Psoas muscle (tissue), 8 donors: Measurements from ENCODE around the gene TAMM41. TPM values are rescaled to one million over a fixed set of nuclear protein-coding genes. Genes with fewer than 3 reads are reported as not detected.

Source experiments
- ATAC-seq, 4 donors: fragments of 200-7000 bp; cut with Tn5 transposase; one replicate each; pipeline ENCODE4 v1.9.1; 2020; ENCODE audit warnings: moderate library complexity in 3 of 4, mild to moderate bottlenecking in 2 of 4
- DNase-seq, 2 donors: peaks; one replicate each; pipeline ENCODE4 v3.0.0-alpha.2; 2020
- H3K27ac ChIP-seq: fragments of 200-600 bp; one replicate; pipeline ENCODE4 v1.8.0; 2022
- H3K27me3 ChIP-seq, 3 donors: fragments of 200-600 bp in 1 of 3; one replicate each; pipeline versions ENCODE4 v1.6.1 to v1.8.0; 2013 to 2022; ENCODE audit warnings: low read length in 2 of 3, mild to moderate bottlenecking in 2 of 3, moderate library complexity in 1 of 3; ENCODE audit not compliant: insufficient read depth in 3 of 3
- H3K36me3 ChIP-seq, 2 donors: fragments of 200-600 bp in 1 of 2; one replicate each; pipeline versions ENCODE4 v1.6.1 to v1.8.0; 2013 to 2022; ENCODE audit warnings: low read depth in 1 of 2, mild to moderate bottlenecking in 1 of 2, moderate library complexity in 1 of 2; ENCODE audit not compliant: insufficient read depth in 1 of 2
- H3K4me1 ChIP-seq: fragments of 200-600 bp; one replicate; pipeline ENCODE4 v1.8.0; 2022
- H3K4me3 ChIP-seq: fragments of 200-600 bp; one replicate; pipeline ENCODE4 v1.8.0; 2022; ENCODE audit warnings: mild to moderate bottlenecking
- H3K9me3 ChIP-seq: fragments of 200-600 bp; one replicate; pipeline ENCODE4 v1.8.0; 2022
- WGBS, 3 donors: extraction: QIAGEN DNeasy Blood & Tissue Kit; methylation state at CpG; one replicate each; pipeline versions ENCODE4 v1.1.6 to v1.1.7; 2013; 5-methylcytosine and 5-hydroxymethylcytosine counted together
- intact Hi-C, 2 donors: fragments of 100-400 bp; cut with DNase I; formaldehyde crosslinking; loops; one replicate each; pipeline versions ENCODE4 v1.11.0 to v1.14.2; 2022
- polyA plus RNA-seq, 3 donors: library from polyadenylated mRNA; stranded (reverse); fragments of 200-250 nt; gene quantifications; one replicate each; pipeline ENCODE4 v1.2.3, GENCODE V29; 2013
- total RNA-seq, 4 donors: library from RNA; stranded (reverse); fragmentation: NEBNext Ultra II Directional in 2 of 4; extraction: Animal tissue kit (Norgen Biotek cat#: 25700) in 2 of 4; gene quantifications; one replicate each; pipeline versions ENCODE4 v1.2.1 to v1.2.4, GENCODE V29; 2021 to 2023
- TF ChIP-seq, protein P1 (sequence below): fragments of 200-600 bp; IDR thresholded peaks from one replicate; pipeline ENCODE4 v1.8.0; 2022; ENCODE audit warnings: antibody characterized with exemption
- donor health status: healthy with polysubstance abuse.
- donor health status: DM: no; HTN: no; CAD: no; lungs with moderate emphysema.
- donor health status: Bipolar disorder and iron deficiency.
- donor health status: healthy.
- donor health status: DM: yes; HTN: yes; CAD: no.
- donor health status: DM: no; HTN: no; CAD: no.
- donor health status: DM: no; HTN: no; CAD: no.
- donor health status: DM: yes; HTN: yes; CAD: no.

TAMM41 gene
- total and polyA plus RNA-seq, 7 donors = 5.8 to 13.1 (median 7.8) TPM

DNA sequence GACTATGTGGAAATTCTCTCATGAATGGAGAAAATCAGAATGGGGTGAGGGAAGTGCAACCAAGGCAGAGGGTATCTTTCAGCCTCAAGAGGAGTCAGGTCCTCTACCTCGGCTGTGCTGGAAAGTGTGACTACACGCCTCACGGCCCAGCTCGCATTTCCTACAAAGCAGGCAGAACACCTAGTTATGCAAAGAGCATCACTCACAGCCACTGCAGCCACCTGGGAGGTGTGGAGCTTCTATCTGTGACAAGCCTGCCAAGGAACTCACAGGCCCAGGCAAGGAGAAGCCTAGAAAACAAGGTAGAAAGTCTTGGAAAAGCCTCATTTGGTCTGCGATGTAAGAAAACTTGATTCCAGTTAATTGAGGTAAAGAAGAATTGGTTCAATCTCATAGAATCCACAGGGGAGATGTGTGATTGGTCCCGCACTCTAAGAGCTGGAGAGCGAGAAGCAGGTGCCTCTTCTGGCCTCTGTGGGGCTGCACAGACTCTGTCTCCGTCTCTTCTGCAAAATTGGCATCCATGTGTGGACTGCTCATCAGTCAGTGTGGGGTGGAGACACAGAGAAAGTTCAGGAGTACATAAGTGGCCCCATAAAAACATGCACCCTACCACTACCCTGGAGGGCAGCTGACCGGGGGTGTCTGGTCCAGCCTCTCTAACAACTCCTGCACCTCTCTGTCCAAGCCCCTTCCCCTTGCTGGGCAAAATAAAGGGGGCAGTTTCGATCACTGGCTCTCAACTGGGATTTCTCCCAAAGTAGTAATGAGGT lies 76.8 kb downstream of the TAMM41 start:
- TF ChIP-seq, protein P1, sequence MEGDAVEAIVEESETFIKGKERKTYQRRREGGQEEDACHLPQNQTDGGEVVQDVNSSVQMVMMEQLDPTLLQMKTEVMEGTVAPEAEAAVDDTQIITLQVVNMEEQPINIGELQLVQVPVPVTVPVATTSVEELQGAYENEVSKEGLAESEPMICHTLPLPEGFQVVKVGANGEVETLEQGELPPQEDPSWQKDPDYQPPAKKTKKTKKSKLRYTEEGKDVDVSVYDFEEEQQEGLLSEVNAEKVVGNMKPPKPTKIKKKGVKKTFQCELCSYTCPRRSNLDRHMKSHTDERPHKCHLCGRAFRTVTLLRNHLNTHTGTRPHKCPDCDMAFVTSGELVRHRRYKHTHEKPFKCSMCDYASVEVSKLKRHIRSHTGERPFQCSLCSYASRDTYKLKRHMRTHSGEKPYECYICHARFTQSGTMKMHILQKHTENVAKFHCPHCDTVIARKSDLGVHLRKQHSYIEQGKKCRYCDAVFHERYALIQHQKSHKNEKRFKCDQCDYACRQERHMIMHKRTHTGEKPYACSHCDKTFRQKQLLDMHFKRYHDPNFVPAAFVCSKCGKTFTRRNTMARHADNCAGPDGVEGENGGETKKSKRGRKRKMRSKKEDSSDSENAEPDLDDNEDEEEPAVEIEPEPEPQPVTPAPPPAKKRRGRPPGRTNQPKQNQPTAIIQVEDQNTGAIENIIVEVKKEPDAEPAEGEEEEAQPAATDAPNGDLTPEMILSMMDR = no peak
- Histone ChIP-seq H3K4me1 (no peaks in the 10 kb centered on the region), H3K36me3 (no peaks in the 10 kb centered on the region), H3K4me3 (no peak overlapping the region), H3K9me3 (no peaks in the 10 kb centered on the region), H3K27ac (no peak overlapping the region), H3K27me3 (no peaks in the 10 kb centered on the region)
- no peak for ATAC-seq
- intact Hi-C loops = no loop called here
- 66 to 74% (median 70%) methylated on average over 10 of the region's 10 CpGs for WGBS, 3 donors
- no peak for DNase-seq

DNA sequence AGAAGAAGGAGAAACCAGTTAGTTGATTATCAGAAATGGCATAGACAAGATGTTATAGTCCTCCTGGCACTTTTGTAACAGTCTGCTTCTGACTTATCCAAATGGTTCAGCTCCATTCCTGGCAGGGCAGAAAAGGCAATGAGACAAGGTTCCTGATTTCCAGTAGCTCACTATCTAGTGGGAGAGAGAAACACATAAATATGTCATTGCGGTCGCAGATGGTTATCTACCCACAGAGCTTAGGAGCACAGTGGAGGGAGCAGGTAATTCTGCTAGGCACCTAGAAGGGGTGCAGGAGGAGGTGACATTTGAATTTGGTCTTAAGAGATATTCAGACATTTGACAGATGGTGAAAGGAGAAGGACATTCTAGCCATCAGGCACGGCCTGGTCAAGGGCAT lies 78.1 kb downstream of the TAMM41 start:
- intact Hi-C loops = no loop called here
- no peak overlapping the region for H3K27ac ChIP-seq
- H3K27me3 ChIP-seq = no peaks in the 10 kb centered on the region
- no peak for ATAC-seq
- WGBS, 3 donors = 89 to 97% (median 94%) methylated on average over 3 of the region's 3 CpGs
- H3K36me3 ChIP-seq = no peaks in the 10 kb centered on the region
- TF ChIP-seq, protein P1 = no peak
- DNase-seq = no peak
- no peaks in the 10 kb centered on the region for H3K4me1 ChIP-seq
- no peak overlapping the region for H3K4me3 ChIP-seq
- no peaks in the 10 kb centered on the region for H3K9me3 ChIP-seq

DNA sequence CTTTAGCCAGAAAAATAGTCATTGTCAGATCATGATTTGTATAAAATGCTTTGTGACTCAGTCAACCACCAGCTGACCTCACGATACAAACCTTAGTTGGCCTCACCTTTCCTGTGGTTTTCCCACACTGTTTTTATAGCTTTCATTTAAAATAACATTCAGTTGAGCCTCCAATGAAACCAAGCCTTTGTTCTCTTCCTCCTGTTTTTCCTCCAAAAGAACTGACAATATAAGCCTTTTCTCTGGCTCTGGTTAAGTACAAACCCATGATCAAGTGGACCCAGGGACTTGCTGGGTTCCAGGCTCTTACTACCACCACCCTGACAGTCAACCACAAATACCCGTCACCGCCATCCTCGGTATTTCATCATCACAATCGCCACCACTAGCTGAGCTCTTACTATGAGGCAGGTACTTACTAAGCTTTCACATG lies 81.7 kb downstream of the TAMM41 start:
- Histone ChIP-seq H3K27ac (no peak overlapping the region), H3K9me3 (no peaks in the 10 kb centered on the region), H3K4me3 (no peak overlapping the region), H3K27me3 (no peaks in the 10 kb centered on the region), H3K4me1 (no peaks in the 10 kb centered on the region), H3K36me3 (no peaks in the 10 kb centered on the region)
- intact Hi-C loops = no loop called here
- DNase-seq (no peak), ATAC-seq (no peak)
- TF ChIP-seq, protein P1 = no peak
- WGBS, 3 donors = 90 to 91% (median 91%) methylated on average over 5 of the region's 5 CpGs

DNA sequence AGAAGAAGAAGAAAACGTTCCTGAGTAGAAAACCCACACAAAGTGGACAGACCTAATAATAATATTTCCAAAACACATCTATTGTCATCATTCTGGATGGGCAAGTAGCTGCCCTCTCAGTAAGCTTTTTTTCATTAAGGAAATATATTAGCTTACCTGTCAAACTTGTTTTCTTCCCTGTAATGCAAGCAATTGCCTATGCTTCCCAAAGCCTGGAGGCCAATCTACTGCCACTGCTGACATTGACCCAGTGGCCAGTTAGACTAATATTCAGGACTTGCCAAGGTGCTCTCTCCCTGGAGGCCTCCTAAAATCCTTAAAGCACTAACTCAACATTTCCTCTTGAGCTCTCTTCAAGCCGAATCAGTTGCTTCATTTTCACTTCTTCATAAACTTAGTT lies 86.7 kb downstream of the TAMM41 start:
- Histone ChIP-seq H3K4me1 (no peaks in the 10 kb centered on the region), H3K36me3 (no peaks in the 10 kb centered on the region), H3K9me3 (no peaks in the 10 kb centered on the region), H3K4me3 (no peak overlapping the region), H3K27me3 (no peaks in the 10 kb centered on the region), H3K27ac (no peak overlapping the region)
- ATAC-seq = no peak
- TF ChIP-seq, protein P1 = no peak
- intact Hi-C loops = no loop called here
- DNase-seq = no peak
- WGBS, 3 donors = 79 to 84% (median 81%) methylated on average over 2 of the region's 2 CpGs

DNA sequence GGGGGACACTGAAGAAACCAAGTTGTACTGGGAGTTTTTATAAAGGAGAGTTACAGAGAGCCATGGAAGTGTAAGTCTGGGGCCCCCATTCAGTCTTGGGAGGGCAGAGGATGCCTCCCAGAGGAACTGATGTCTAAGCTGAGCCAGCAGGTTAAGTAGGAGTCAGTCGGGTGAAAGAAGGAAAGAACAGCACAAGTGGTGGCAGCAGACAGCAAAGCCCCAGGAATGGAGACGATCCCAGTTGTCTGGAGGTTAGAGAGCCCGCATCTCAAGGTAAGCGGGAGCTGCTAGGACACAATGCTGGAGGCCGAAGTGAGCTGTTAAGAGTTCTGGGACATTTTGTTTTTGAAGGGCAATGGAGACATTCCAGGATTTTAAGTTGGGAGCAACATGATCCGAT lies 88.8 kb downstream of the TAMM41 start:
- Histone ChIP-seq H3K36me3 (no peaks in the 10 kb centered on the region), H3K27ac (peak overlapping the region; percentile 39), H3K9me3 (no peaks in the 10 kb centered on the region), H3K4me3 (no peak overlapping the region), H3K4me1 (no peaks in the 10 kb centered on the region), H3K27me3 (peaks cover 0 to 1% (median 0%) of the 10 kb centered on the region in 3 donors)
- TF ChIP-seq, protein P1 = no peak
- intact Hi-C loops = no loop called here
- WGBS, 3 donors = 76 to 81% (median 80%) methylated on average over 6 of the region's 6 CpGs
- ATAC-seq = no peak
- DNase-seq = no peak
